ENCODE measurements around the gene THUMPD3.

DNA sequence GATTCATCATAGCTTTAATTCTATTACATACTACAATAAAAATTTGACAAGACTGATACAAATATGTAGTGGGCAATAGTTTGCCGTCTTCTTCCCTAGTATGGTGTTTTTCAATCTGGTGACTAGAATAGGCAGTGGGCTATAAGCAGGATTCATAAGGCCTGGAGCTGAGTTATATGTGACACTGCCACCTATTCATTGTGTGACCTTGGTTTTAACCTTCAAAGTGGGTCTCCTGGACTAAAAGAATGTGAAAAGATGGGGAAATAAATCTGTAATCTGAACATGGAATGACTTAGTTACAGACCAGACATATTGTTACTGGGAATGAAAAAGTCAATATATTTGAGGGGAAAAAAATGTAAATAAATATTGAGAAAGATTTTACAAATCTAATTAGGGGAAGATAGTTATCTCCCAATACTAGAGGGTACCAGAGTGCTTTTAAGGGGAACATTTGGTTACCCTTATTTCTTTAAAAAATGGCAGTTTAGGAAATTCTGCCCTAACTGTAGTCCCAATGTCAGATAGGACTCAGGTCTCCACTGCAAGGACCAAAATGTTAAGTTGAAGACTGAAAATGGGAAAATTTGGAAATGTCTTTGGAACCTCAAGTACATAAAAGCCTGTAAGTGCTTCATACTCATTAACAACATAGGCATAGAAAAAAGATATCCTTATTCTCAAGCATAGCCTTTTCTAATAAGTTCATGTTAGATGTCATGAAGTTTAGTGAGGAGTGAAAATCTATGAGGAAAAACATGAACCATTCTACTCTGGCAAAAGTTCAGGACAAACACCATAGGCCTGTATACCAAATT is 23.9 kb downstream of the THUMPD3 start:
- TF ChIP-seq NCOA1 (IDR thresholded peaks at IDR 0.05; ENCODE audit: low read depth) = no peak
- TF ChIP-seq STAT5B (CRISPR knock-in tag; IDR thresholded peaks at IDR 0.05) = no peak
- TF ChIP-seq POLR2A (conservative IDR thresholded peaks at IDR 0.05) = peak; percentile 72
- TF ChIP-seq KDM5B (IDR thresholded peaks at IDR 0.05; ENCODE audit: insufficient replicate concordance, low read depth, low read length) = peak; percentile 31
- no peak for TF ChIP-seq L3MBTL2 (IDR thresholded peaks at IDR 0.05)
- no peak for TF ChIP-seq CTCF (IDR thresholded peaks at IDR 0.05 in 2 of 3, conservative IDR thresholded peaks at IDR 0.05 in 1 of 3; ENCODE audit: insufficient read depth in 2 of 3, low read depth in 1 of 3, low read length in 3 of 3)
- TF ChIP-seq DPF2 (IDR thresholded peaks at IDR 0.05) = no peak
- TF ChIP-seq POLR2AphosphoS5 (IDR thresholded peaks at IDR 0.05; ENCODE audit: control insufficient read depth, insufficient read depth, low read depth, low read length) = peak; percentile 40; the same call in 1 of the 2 replicates
- TF ChIP-seq FOXA1 (IDR thresholded peaks at IDR 0.05; ENCODE audit: borderline replicate concordance) = no peak
- TF ChIP-seq, protein P1, sequence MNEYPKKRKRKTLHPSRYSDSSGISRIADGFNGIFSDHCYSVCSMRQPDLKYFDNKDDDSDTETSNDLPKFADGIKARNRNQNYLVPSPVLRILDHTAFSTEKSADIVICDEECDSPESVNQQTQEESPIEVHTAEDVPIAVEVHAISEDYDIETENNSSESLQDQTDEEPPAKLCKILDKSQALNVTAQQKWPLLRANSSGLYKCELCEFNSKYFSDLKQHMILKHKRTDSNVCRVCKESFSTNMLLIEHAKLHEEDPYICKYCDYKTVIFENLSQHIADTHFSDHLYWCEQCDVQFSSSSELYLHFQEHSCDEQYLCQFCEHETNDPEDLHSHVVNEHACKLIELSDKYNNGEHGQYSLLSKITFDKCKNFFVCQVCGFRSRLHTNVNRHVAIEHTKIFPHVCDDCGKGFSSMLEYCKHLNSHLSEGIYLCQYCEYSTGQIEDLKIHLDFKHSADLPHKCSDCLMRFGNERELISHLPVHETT (CRISPR knock-in tag; conservative IDR thresholded peaks at IDR 0.05 in 1 of 2, IDR thresholded peaks at IDR 0.05 in 1 of 2) = no peak
